HepG2 (cell line): Measurements from ENCODE around the gene PDE4D. TPM values are rescaled to one million over a fixed set of nuclear protein-coding genes. Genes with fewer than 3 reads are reported as not detected.

Experiments
- CAMTA2 ChIP-seq: sonication (generic); formaldehyde crosslinking; IDR thresholded peaks from 2 replicates; pipeline ENCODE4 v1.4.0; 2020; ENCODE audit warnings: mild to moderate bottlenecking, missing genetic modification reagents, borderline replicate concordance
- ELF3 ChIP-seq: IDR thresholded peaks from 2 replicates; pipeline ENCODE4 v1.6.1; 2016; ENCODE audit warnings: missing genetic modification reagents, missing compliant biosample characterization
- EP300 ChIP-seq, 3 experiments: sonication (generic) in 1 of 3; formaldehyde crosslinking in 1 of 3; IDR thresholded peaks; 2 replicates each; pipeline versions ENCODE4 v1.5.1 to v1.6.1; 2011 to 2020; ENCODE audit warnings: low read depth in 2 of 3, low read length in 2 of 3, borderline replicate concordance in 1 of 3, improper control_type of control experiment in 1 of 3, mild to moderate bottlenecking in 1 of 3, missing genetic modification reagents in 1 of 3, moderate library complexity in 1 of 3
- ETV5 ChIP-seq: IDR thresholded peaks from 2 replicates; pipeline ENCODE4 v1.6.1; 2018; ENCODE audit warnings: missing biosample characterization, missing genetic modification reagents, inconsistent platforms, borderline replicate concordance
- MED1 ChIP-seq: sonication (generic); formaldehyde crosslinking; IDR thresholded peaks from 2 replicates; pipeline ENCODE4 v1.4.0; 2020; ENCODE audit warnings: missing genetic modification reagents
- MEIS1 ChIP-seq: sonication (generic); formaldehyde crosslinking; IDR thresholded peaks from 2 replicates; pipeline ENCODE4 v1.9.0; 2021; ENCODE audit warnings: mild to moderate bottlenecking, missing genetic modification reagents, moderate library complexity, borderline replicate concordance
- MXI1 ChIP-seq: IDR thresholded peaks from 3 replicates; pipeline ENCODE4 v1.6.1; 2012; ENCODE audit warnings: low read depth, low read length, inconsistent platforms, borderline replicate concordance
- RARA ChIP-seq: IDR thresholded peaks from 2 replicates; pipeline ENCODE4 v1.6.1; 2016; ENCODE audit warnings: missing genetic modification reagents, missing compliant biosample characterization
- SAP130 ChIP-seq: IDR thresholded peaks from 2 replicates; pipeline ENCODE4 v1.6.1; 2016; ENCODE audit warnings: low read depth
- TCF7 ChIP-seq: sonication (generic); IDR thresholded peaks from 2 replicates; pipeline ENCODE4 v1.6.1; 2016; ENCODE audit warnings: antibody characterized with exemption, low read depth
- TEAD3 ChIP-seq: optimal IDR thresholded peaks from 2 replicates; pipeline ENCODE3; 2016; ENCODE audit warnings: borderline replicate concordance
- YY1 ChIP-seq: IDR thresholded peaks from 2 replicates; pipeline ENCODE4 v1.6.1; 2011; ENCODE audit warnings: low read length, low read depth, moderate library complexity, mild to moderate bottlenecking; ENCODE audit not compliant: insufficient read depth, insufficient replicate concordance
- ZMYM4 ChIP-seq: sonication (generic); formaldehyde crosslinking; IDR thresholded peaks from 2 replicates; pipeline ENCODE4 v1.8.1; 2023; ENCODE audit warnings: mild to moderate bottlenecking, missing genetic modification reagents
- ZNF614 ChIP-seq: IDR thresholded peaks from 2 replicates; pipeline ENCODE4 v1.6.1; 2018; ENCODE audit warnings: missing biosample characterization, missing genetic modification reagents, inconsistent platforms, borderline replicate concordance
- polyA plus RNA-seq, 8 experiments: library from polyadenylated mRNA; depleted of rRNA in 3 of 8; stranded (reverse) in 7 of 8; unstranded in 1 of 8; fragments of >200 nt; fragmentation: Illumina TruSeq in 4 of 8; extraction: Trizol in 4 of 8; gene quantifications; 2 replicates each; pipeline versions ENCODE4 v1.2.1 to v1.2.3, GENCODE V29; 2011 to 2016; ENCODE audit warnings: low read depth in 4 of 8, missing spikeins in 1 of 8, mixed read lengths in 1 of 8; ENCODE audit not compliant: insufficient read depth in 1 of 8
- total RNA-seq, 5 experiments: library from RNA; depleted of rRNA; stranded (reverse); fragments of >200 nt; fragmentation: Illumina TruSeq; extraction: Trizol; gene quantifications; 2 replicates each; pipeline ENCODE4 v1.2.3, GENCODE V29; 2016; ENCODE audit warnings: low read depth in 1 of 5
- TF ChIP-seq, protein P1 (sequence below): sonication (generic); IDR thresholded peaks from 2 replicates; pipeline ENCODE4 v1.6.1; 2016; ENCODE audit warnings: low read depth, borderline replicate concordance
- TF ChIP-seq, protein P2 (sequence below): sonication (generic); formaldehyde crosslinking; IDR thresholded peaks from 2 replicates; pipeline ENCODE4 v1.4.0; 2020; ENCODE audit warnings: missing genetic modification reagents
- TF ChIP-seq, protein P3 (sequence below): sonication (generic); formaldehyde crosslinking; IDR thresholded peaks from 2 replicates; pipeline ENCODE4 v1.5.0; 2020; ENCODE audit warnings: mild to moderate bottlenecking, missing genetic modification reagents
- TF ChIP-seq, protein P4 (sequence below): sonication (generic); formaldehyde crosslinking; conservative IDR thresholded peaks from 2 replicates; pipeline ENCODE4 v1.4.0; 2020; ENCODE audit warnings: mild to moderate bottlenecking, missing genetic modification reagents, moderate library complexity
- TF ChIP-seq, protein P5 (sequence below): IDR thresholded peaks from 2 replicates; pipeline ENCODE4 v1.6.1; 2016; ENCODE audit warnings: control low read depth

PDE4D gene
- total and polyA plus RNA-seq, 2 of the 13 experiments (the other 11 are each of a cell fraction or from before 2014, with no cell fraction given), result 7.0 to 12.2 TPM

DNA sequence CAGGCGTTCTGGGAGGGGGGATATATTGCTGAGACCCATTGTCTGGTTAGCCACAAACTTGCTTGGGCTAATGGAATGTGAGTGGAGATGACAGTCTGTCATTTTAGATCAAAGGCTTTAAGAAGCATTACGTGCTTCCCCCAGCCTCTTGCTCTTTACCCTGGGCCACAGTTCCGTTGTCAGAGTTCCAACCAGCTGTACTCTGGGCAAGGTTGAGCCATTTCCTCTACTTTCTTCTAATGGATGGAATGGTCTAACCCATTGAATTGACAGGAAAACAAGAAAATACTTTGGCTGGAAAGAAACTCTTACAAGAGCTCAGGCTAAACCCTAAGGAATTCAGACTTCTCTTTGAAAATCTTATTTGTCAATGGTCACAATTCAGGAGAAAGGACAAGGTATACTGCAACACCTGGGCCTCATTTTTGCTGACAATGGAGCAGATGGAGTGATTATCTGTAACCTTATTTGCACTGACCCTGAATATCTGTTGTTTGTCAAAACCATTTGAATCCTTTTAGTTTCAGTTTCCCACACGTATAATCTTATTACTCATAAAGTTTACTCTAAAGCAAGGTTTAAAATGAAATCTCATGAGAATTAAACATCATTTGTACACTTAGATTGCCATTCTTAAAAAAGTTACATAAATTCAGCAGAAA, 231.4 kb downstream of the PDE4D start (continued):
- TF ChIP-seq, protein P1, sequence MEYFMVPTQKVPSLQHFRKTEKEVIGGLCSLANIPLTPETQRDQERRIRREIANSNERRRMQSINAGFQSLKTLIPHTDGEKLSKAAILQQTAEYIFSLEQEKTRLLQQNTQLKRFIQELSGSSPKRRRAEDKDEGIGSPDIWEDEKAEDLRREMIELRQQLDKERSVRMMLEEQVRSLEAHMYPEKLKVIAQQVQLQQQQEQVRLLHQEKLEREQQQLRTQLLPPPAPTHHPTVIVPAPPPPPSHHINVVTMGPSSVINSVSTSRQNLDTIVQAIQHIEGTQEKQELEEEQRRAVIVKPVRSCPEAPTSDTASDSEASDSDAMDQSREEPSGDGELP, result peak; percentile 59
- TF ChIP-seq ZNF614 (CRISPR knock-in tag) (peak; percentile 72; the same call in 1 of the 2 replicates), RARA (CRISPR knock-in tag) (peak; percentile 24; the same call in 1 of the 2 replicates), CAMTA2 (no peak), TCF7 (peak; percentile 67), MED1 (0 out of 2 replicates have a peak, but pooled peaks have one; percentile 27), MEIS1 (CRISPR knock-in tag) (peak; percentile 75), YY1 (no peak), TEAD3 (CRISPR knock-in tag) (peak; percentile 62), ZMYM4 (CRISPR knock-in tag) (peak; percentile 44; the same call in 1 of the 2 replicates), SAP130 (CRISPR knock-in tag) (peak; percentile 38; the same call in 1 of the 2 replicates), EP300 (IDR thresholded peaks at IDR 0.05; ENCODE audit: low read depth in 2 of 2, low read length in 2 of 2) (peak in 1 of 2 experiments; percentile 22; a peak in 1 of 4 replicates), EP300 (CRISPR knock-in tag; IDR thresholded peaks at IDR 0.05; ENCODE audit: borderline replicate concordance) (no peak), ELF3 (CRISPR knock-in tag) (peak; percentile 28; the same call in 1 of the 2 replicates), MXI1 (no peak), ETV5 (peak; percentile 48; the same call in 1 of the 2 replicates)
- TF ChIP-seq, protein P2, sequence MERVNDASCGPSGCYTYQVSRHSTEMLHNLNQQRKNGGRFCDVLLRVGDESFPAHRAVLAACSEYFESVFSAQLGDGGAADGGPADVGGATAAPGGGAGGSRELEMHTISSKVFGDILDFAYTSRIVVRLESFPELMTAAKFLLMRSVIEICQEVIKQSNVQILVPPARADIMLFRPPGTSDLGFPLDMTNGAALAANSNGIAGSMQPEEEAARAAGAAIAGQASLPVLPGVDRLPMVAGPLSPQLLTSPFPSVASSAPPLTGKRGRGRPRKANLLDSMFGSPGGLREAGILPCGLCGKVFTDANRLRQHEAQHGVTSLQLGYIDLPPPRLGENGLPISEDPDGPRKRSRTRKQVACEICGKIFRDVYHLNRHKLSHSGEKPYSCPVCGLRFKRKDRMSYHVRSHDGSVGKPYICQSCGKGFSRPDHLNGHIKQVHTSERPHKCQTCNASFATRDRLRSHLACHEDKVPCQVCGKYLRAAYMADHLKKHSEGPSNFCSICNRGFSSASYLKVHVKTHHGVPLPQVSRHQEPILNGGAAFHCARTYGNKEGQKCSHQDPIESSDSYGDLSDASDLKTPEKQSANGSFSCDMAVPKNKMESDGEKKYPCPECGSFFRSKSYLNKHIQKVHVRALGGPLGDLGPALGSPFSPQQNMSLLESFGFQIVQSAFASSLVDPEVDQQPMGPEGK (CRISPR knock-in tag), result no peak
- TF ChIP-seq, protein P3, sequence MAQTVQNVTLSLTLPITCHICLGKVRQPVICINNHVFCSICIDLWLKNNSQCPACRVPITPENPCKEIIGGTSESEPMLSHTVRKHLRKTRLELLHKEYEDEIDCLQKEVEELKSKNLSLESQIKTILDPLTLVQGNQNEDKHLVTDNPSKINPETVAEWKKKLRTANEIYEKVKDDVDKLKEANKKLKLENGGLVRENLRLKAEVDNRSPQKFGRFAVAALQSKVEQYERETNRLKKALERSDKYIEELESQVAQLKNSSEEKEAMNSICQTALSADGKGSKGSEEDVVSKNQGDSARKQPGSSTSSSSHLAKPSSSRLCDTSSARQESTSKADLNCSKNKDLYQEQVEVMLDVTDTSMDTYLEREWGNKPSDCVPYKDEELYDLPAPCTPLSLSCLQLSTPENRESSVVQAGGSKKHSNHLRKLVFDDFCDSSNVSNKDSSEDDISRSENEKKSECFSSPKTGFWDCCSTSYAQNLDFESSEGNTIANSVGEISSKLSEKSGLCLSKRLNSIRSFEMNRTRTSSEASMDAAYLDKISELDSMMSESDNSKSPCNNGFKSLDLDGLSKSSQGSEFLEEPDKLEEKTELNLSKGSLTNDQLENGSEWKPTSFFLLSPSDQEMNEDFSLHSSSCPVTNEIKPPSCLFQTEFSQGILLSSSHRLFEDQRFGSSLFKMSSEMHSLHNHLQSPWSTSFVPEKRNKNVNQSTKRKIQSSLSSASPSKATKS (CRISPR knock-in tag), result no peak
- TF ChIP-seq, protein P4, sequence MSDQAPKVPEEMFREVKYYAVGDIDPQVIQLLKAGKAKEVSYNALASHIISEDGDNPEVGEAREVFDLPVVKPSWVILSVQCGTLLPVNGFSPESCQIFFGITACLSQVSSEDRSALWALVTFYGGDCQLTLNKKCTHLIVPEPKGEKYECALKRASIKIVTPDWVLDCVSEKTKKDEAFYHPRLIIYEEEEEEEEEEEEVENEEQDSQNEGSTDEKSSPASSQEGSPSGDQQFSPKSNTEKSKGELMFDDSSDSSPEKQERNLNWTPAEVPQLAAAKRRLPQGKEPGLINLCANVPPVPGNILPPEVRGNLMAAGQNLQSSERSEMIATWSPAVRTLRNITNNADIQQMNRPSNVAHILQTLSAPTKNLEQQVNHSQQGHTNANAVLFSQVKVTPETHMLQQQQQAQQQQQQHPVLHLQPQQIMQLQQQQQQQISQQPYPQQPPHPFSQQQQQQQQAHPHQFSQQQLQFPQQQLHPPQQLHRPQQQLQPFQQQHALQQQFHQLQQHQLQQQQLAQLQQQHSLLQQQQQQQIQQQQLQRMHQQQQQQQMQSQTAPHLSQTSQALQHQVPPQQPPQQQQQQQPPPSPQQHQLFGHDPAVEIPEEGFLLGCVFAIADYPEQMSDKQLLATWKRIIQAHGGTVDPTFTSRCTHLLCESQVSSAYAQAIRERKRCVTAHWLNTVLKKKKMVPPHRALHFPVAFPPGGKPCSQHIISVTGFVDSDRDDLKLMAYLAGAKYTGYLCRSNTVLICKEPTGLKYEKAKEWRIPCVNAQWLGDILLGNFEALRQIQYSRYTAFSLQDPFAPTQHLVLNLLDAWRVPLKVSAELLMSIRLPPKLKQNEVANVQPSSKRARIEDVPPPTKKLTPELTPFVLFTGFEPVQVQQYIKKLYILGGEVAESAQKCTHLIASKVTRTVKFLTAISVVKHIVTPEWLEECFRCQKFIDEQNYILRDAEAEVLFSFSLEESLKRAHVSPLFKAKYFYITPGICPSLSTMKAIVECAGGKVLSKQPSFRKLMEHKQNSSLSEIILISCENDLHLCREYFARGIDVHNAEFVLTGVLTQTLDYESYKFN, result peak; percentile 52
- TF ChIP-seq, protein P5, sequence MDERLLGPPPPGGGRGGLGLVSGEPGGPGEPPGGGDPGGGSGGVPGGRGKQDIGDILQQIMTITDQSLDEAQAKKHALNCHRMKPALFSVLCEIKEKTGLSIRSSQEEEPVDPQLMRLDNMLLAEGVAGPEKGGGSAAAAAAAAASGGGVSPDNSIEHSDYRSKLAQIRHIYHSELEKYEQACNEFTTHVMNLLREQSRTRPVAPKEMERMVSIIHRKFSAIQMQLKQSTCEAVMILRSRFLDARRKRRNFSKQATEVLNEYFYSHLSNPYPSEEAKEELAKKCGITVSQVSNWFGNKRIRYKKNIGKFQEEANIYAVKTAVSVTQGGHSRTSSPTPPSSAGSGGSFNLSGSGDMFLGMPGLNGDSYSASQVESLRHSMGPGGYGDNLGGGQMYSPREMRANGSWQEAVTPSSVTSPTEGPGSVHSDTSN, result peak; percentile 40; the same call in 1 of the 2 replicates
